Kidney (tissue), 14 donors: Measurements from ENCODE around the gene TCAIM. TPM values are rescaled to one million over a fixed set of nuclear protein-coding genes. Genes with fewer than 3 reads are reported as not detected.

Experiments
- DNase-seq, 5 donors: peaks; one replicate each; pipeline ENCODE4 v3.0.0-alpha.2; 2013 to 2020
- FAIRE-seq: peaks from 2 replicates; lab custom pipeline; 2012; peaks lifted over from hg19 to GRCh38; lab: Jason Lieb, UNC
- H3K27ac ChIP-seq, 2 donors: one replicate each; pipeline ENCODE4 v1.7.0; 2013; ENCODE audit warnings: low read depth in 2 of 2, low read length in 2 of 2, inconsistent platforms in 1 of 2
- H3K27me3 ChIP-seq: one replicate; pipeline ENCODE4 v1.7.1; 2013; ENCODE audit warnings: low read length, inconsistent platforms; ENCODE audit not compliant: control insufficient read depth, insufficient read depth
- H3K36me3 ChIP-seq, 3 donors: one replicate each; pipeline versions ENCODE4 v1.7.0 to v1.7.1; 2013; ENCODE audit warnings: low read length in 3 of 3, control low read depth in 1 of 3, inconsistent platforms in 1 of 3; ENCODE audit not compliant: insufficient read depth in 3 of 3, control insufficient read depth in 2 of 3
- H3K4me1 ChIP-seq, 3 donors: one replicate each; pipeline versions ENCODE4 v1.7.0 to v1.7.1; 2013; ENCODE audit warnings: low read length in 3 of 3, inconsistent platforms in 1 of 3, low read depth in 1 of 3; ENCODE audit not compliant: control insufficient read depth in 2 of 3, insufficient read depth in 2 of 3
- H3K4me3 ChIP-seq, 3 donors: one replicate each; pipeline versions ENCODE4 v1.7.0 to v1.8.1; 2013; ENCODE audit warnings: low read length in 3 of 3, control low read depth in 1 of 3, inconsistent platforms in 1 of 3
- H3K9ac ChIP-seq, 3 donors: one replicate each; pipeline versions ENCODE4 v1.7.0 to v1.7.1; 2013; ENCODE audit warnings: low read length in 3 of 3, control low read depth in 1 of 3, inconsistent platforms in 1 of 3
- H3K9me3 ChIP-seq, 3 donors: one replicate each; pipeline versions ENCODE4 v1.7.0 to v1.7.1; 2013; ENCODE audit warnings: low read length in 3 of 3, control low read depth in 1 of 3, inconsistent platforms in 1 of 3; ENCODE audit not compliant: control insufficient read depth in 2 of 3, insufficient read depth in 1 of 3
- CTCF ChIP-seq: IDR thresholded peaks from 3 replicates; pipeline ENCODE4 v1.5.1; 2012; ENCODE audit warnings: mild to moderate bottlenecking, moderate library complexity, borderline replicate concordance; ENCODE audit not compliant: insufficient read depth; ENCODE audit errors: extremely low read depth
- intact Hi-C: fragments of 100-400 bp; cut with DNase I; formaldehyde crosslinking; loops from one replicate; pipeline ENCODE4 v1.11.1; 2022
- polyA plus RNA-seq: library from polyadenylated mRNA; stranded (reverse); fragments of 350-450 nt; fragmentation: Illumina TruSeq; extraction: RNeasy Lipid Tissue Mini Kit (QIAGEN cat#74804); gene quantifications from one replicate; pipeline ENCODE4 v1.2.3, GENCODE V29; 2014; ENCODE audit warnings: low read depth, low replicate concordance; ENCODE audit not compliant: insufficient read depth
- total RNA-seq: library from RNA; stranded (reverse); fragmentation: NEBNext Ultra II Directional; extraction: Animal tissue kit (Norgen Biotek cat#: 25700); gene quantifications from one replicate; pipeline ENCODE4 v1.2.1, GENCODE V29; 2021
- donor health status: control.
- donor health status: control.
- donor health status: control.
- donor health status: control.
- donor health status: control.
- donor health status: DM: yes; HTN: yes; CAD: no.
- donor health status: Normal renal cell carcinoma (clear cell type).

Gene TCAIM
- total and polyA plus RNA-seq, 2 donors from 2014 or later = 26.5 to 30.4 TPM

- H3K4me3 ChIP-seq = peak overlapping the region; percentile 79 to 99 (median 93)
- H3K9me3 ChIP-seq = no peaks in the 10 kb centered on the region
- H3K27me3 ChIP-seq = no peaks in the 10 kb centered on the region
- TF ChIP-seq CTCF = no peak
- H3K4me1 ChIP-seq = peaks cover 3 to 8% (median 5%) of the 10 kb centered on the region in 3 donors
- FAIRE-seq (no peak), DNase-seq (no peak)
- peak overlapping the region; percentile 57 to 95 (median 65) for H3K9ac ChIP-seq
- no peaks in the 10 kb centered on the region for H3K36me3 ChIP-seq
- intact Hi-C loops = no loop called here
- peak overlapping the region; percentile 97 to 98 for H3K27ac ChIP-seq
Measured at GRCh38 chr3:44338828-44339127, 212 bp downstream of the TCAIM start.

GRCh38 chr3:44339181-44340057 lies 853 bp downstream of the TCAIM start:
- peaks cover 3 to 8% (median 5%) of the 10 kb centered on the region in 3 donors for H3K4me1 ChIP-seq
- no peaks in the 10 kb centered on the region for H3K36me3 ChIP-seq
- H3K9ac ChIP-seq = peak overlapping the region; percentile 57 to 95 (median 65)
- DNase-seq (peak in 2 of 5 donors; percentile 31 to 33), FAIRE-seq (no peak)
- TF ChIP-seq CTCF = no peak
- intact Hi-C loops = no loop called here
- peak overlapping the region; percentile 79 to 99 (median 93) for H3K4me3 ChIP-seq
- H3K9me3 ChIP-seq = no peaks in the 10 kb centered on the region
- no peaks in the 10 kb centered on the region for H3K27me3 ChIP-seq
- peak overlapping the region; percentile 97 to 98 for H3K27ac ChIP-seq

- no peak for FAIRE-seq
- no peaks in the 10 kb centered on the region for H3K27me3 ChIP-seq
- no peak for TF ChIP-seq CTCF
- H3K36me3 ChIP-seq = no peaks in the 10 kb centered on the region
- peak overlapping the region; percentile 79 to 99 (median 93) for H3K4me3 ChIP-seq
- intact Hi-C loops = no loop called here
- no peak for DNase-seq
- peak overlapping the region in 2 of 3 donors; percentile 2 to 95 for H3K9ac ChIP-seq
- H3K4me1 ChIP-seq = peaks cover 3 to 8% (median 5%) of the 10 kb centered on the region in 3 donors
- H3K9me3 ChIP-seq = no peaks in the 10 kb centered on the region
- H3K27ac ChIP-seq = peak overlapping the region; percentile 97 to 98
Measured at GRCh38 chr3:44340058-44340395, 1.5 kb downstream of the TCAIM start.
